Progenitor cell of endocrine pancreas (in vitro differentiated cells): Measurements from ENCODE around the gene FAM110A. TPM values are rescaled to one million over a fixed set of nuclear protein-coding genes. Genes with fewer than 3 reads are reported as not detected.
A peak's percentile ranks its signal among the peaks of the same experiment; 100 is the strongest.

Source experiments
- DNase-seq: peaks from one replicate; pipeline ENCODE4 v3.0.0; 2021; ENCODE audit warnings: low spot score; ENCODE audit not compliant: unreplicated experiment
- H3K27ac Mint-ChIP-seq: 2 replicates; pipeline ENCODE4 v1.8.0; 2021; ENCODE audit warnings: mild to moderate bottlenecking, moderate library complexity, mixed read lengths
- H3K27me3 Mint-ChIP-seq: 2 replicates; pipeline ENCODE4 v1.8.0; 2021; ENCODE audit warnings: mixed read lengths
- H3K36me3 Mint-ChIP-seq: 2 replicates; pipeline ENCODE4 v1.8.0; 2022; ENCODE audit warnings: mixed read lengths; ENCODE audit not compliant: insufficient read depth
- H3K4me1 Mint-ChIP-seq: 2 replicates; pipeline ENCODE4 v1.8.0; 2021; ENCODE audit warnings: low read depth, mixed read lengths
- H3K4me3 Mint-ChIP-seq: 2 replicates; pipeline ENCODE4 v1.8.0; 2021; ENCODE audit warnings: low read depth, mild to moderate bottlenecking, moderate library complexity, mixed read lengths
- H3K9me3 Mint-ChIP-seq: 2 replicates; pipeline ENCODE4 v1.8.0; 2021; ENCODE audit warnings: low read depth, mixed read lengths
- total RNA-seq: library from RNA; stranded (reverse); gene quantifications from 2 replicates; pipeline ENCODE4 v1.2.1, GENCODE V29; 2021
- TF ChIP-seq, protein P1 (sequence below): fragments of 200-600 bp; sonication (generic); IDR thresholded peaks from one replicate; pipeline ENCODE4 v1.5.0; 2021; ENCODE audit warnings: antibody characterized with exemption, mild to moderate bottlenecking; ENCODE audit not compliant: unreplicated experiment

Gene FAM110A
- total RNA-seq, 1 donor from 2014 or later, result 17.4 TPM

DNA sequence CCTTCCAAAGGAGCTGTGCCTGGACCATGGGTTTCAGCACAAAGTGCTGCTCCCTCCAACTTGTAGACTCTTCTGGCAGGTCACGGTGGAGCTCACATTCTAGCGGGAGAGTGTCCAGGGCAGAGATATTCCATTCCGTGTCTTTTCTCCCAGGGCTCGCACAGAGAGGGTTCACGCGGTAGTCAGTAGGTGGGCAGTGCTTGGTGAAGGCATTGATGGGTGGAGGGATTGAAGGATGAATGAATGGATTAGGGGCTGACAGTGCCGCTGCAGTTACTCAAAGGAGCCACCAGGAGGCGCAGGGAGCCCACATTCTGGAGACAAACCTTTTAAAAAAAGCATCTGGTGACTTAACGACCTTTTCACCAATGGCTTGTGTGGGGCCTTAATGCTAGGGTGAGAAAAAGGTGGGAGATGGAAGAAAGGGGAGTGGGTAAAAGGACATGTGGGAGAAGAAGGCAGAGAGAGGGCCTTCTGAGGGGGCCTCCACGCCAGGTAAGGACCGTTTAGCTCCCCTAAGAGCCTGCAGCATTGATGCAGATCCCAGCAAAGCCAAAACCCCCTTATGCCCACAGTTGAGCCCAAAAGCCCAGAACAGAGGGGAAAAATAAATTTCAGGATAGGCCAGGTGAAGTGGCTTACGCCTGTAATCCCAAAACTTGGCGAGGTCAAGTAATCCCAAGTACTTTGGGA, 17.5 kb upstream of the FAM110A start:
- TF ChIP-seq, protein P1, sequence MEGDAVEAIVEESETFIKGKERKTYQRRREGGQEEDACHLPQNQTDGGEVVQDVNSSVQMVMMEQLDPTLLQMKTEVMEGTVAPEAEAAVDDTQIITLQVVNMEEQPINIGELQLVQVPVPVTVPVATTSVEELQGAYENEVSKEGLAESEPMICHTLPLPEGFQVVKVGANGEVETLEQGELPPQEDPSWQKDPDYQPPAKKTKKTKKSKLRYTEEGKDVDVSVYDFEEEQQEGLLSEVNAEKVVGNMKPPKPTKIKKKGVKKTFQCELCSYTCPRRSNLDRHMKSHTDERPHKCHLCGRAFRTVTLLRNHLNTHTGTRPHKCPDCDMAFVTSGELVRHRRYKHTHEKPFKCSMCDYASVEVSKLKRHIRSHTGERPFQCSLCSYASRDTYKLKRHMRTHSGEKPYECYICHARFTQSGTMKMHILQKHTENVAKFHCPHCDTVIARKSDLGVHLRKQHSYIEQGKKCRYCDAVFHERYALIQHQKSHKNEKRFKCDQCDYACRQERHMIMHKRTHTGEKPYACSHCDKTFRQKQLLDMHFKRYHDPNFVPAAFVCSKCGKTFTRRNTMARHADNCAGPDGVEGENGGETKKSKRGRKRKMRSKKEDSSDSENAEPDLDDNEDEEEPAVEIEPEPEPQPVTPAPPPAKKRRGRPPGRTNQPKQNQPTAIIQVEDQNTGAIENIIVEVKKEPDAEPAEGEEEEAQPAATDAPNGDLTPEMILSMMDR, result peak; percentile 98
- DNase-seq, result peak; percentile 51
- Mint-ChIP-seq H3K27ac (no peak overlapping the region), H3K9me3 (no peaks in the 10 kb centered on the region), H3K27me3 (peaks cover 4% of the 10 kb centered on the region), H3K4me3 (no peak overlapping the region), H3K4me1 (peaks cover 8% of the 10 kb centered on the region), H3K36me3 (no peaks in the 10 kb centered on the region)

DNA sequence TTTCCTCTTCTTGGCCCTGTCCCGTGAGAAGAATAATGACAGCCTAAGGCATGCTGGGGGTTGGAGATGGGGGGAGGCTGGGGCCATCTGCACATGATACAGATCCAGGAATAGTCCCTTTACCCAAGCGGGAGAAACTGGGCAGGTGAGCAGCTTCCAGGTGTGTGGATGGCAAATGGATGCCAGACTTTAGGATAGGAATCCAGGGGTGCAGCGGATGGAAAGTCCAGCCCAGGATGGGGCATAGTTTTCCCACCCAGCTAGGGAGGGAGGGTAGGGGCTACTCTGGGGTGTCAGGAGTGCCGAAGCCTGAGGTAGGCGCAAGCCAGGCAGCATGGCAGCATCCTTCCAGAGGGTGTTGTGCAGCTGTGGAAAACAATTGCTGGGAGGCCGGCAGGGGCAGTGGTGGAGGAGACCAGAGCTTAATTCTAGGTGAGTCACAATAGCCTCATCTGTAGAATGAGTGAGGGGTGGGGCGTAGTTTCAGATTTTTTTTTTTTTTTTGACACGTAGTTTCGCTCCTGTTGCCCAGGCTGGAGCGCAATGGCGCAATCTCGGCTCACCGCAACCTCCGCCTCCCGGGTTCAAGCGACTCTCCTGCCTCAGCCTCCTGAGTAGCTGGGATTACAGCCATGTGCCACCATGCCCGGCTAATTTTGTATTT, 15.4 kb upstream of the FAM110A start:
- Mint-ChIP-seq H3K9me3 (no peaks in the 10 kb centered on the region), H3K4me3 (no peak overlapping the region), H3K36me3 (no peaks in the 10 kb centered on the region), H3K27me3 (peaks cover 4% of the 10 kb centered on the region), H3K4me1 (peaks cover 4% of the 10 kb centered on the region), H3K27ac (no peak overlapping the region)
- DNase-seq, result no peak
- TF ChIP-seq, protein P1, result no peak

DNA sequence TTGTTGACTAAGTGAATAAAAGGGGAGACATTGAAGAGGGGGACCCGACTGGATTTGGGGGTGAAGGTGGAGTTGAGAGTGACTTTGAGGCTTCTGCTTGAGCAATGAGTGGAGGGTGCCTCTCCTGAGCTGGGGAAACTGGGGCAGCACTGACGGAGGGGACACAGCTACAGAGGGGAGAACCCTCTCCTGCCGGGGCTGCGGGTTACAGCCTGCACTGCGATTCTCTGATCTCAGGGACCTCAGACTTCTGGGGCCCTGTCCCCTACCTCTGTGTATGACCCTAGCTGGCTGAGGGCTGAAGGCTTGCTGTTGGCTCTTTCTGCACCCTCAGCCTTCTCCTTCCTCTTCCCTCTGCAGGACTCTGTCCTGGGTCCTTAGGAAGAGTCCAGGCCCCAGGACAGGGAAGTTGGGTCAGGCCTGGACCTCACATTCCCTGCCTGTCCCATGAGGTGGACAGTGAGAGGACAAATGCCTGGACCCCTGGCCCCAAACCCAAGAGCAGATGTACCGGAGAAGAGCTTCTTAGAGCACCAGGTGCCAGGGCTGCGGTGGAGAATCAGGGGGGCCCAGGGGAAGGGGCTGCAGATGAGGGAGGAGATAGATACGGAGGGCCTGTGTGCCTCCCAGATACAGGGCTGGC, 13.7 kb upstream of the FAM110A start:
- H3K27me3 Mint-ChIP-seq, result peaks cover 4% of the 10 kb centered on the region
- peaks cover 6% of the 10 kb centered on the region for H3K4me1 Mint-ChIP-seq
- H3K4me3 Mint-ChIP-seq, result no peak overlapping the region
- TF ChIP-seq, protein P1, result no peak
- H3K36me3 Mint-ChIP-seq, result no peaks in the 10 kb centered on the region
- H3K27ac Mint-ChIP-seq, result peak overlapping the region; percentile 59
- H3K9me3 Mint-ChIP-seq, result no peaks in the 10 kb centered on the region
- no peak for DNase-seq

DNA sequence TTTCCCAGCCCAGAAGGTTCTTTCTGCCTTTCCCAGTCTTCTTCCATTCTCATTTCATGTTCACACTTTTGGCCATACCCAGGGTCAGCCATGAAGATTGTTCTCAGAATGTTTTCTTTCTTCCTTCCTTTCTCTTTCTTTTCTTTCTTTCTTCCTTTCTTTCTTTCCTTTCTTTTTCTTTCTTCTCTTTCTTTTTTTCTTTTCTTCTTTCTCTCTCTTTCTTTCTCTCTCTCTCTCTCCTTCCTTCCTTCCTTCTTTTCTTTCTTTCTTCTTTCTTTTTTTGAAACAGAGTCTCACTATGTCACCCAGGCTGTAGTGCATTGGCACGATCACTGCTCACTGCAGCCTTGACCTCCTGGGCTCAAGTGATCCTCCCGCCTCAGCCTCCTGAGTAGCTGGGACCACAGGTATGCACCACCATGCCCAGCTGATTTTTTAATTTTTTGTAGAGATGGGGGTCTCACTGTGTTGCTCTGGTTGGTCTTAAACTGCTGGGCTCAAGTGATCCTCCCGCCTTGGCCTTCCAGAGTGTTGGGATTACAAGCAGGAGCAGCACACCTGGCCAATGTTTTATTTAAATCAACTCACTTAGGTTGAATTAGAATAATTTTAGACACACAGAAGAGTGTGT, 13.1 kb upstream of the FAM110A start:
- DNase-seq, result no peak
- Mint-ChIP-seq H3K9me3 (no peaks in the 10 kb centered on the region), H3K4me3 (no peak overlapping the region), H3K36me3 (no peaks in the 10 kb centered on the region), H3K4me1 (peaks cover 6% of the 10 kb centered on the region), H3K27ac (no peak overlapping the region), H3K27me3 (peaks cover 4% of the 10 kb centered on the region)
- TF ChIP-seq, protein P1, result no peak

DNA sequence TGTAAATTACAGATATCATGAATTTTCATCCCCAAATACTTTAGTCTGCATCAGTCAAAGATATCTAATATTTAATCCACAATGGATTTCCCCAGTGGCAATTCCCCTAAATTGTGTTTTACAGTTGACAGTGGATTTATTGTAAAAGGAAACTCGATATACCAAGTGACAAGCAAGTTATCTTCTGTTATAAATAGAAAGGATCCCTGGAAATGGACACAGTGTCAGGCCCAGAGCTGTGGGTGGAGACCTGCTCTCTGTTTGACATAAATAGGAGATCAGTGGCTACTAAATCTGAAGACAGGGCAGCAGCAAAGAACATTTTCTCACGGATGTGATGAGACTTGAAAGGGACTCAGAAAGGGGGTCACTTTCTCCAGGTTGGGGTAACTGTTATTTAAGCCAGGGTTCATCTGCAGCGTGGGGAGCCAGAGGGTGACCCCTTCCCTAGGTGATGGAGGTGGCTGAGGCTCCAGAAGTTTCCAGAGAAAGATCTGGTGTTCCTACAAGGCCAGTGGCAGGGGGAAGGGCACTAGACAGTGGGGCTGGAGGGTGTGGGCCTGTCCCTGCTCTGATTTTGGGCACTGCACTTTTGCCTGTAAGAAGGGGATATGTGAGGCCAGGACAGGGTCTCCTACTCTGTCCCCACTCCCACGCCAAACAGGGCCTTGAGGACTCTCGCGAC, 12.3 kb upstream of the FAM110A start:
- Mint-ChIP-seq H3K9me3 (no peaks in the 10 kb centered on the region), H3K4me1 (peaks cover 6% of the 10 kb centered on the region), H3K27ac (no peak overlapping the region), H3K36me3 (no peaks in the 10 kb centered on the region), H3K27me3 (peaks cover 4% of the 10 kb centered on the region), H3K4me3 (no peak overlapping the region)
- no peak for DNase-seq
- TF ChIP-seq, protein P1, result no peak
